Islet precursor cell (in vitro differentiated cells): Measurements from ENCODE around the gene SMYD1.

Experiments used
- DNase-seq: peaks from one replicate; pipeline ENCODE4 v3.0.0-alpha.2; 2018

The SMYD1 gene

GRCh38 chr2:88147145-88147544 lies 79.5 kb downstream of the SMYD1 start:
- no peak for DNase-seq

GRCh38 chr2:88148929-88149438 lies 81.4 kb downstream of the SMYD1 start:
- no peak for DNase-seq

- no peak for DNase-seq
These were observed 91.9 kb downstream of the SMYD1 start for GRCh38 chr2:88159481-88159880.

GRCh38 chr2:88159955-88160415 lies 92.4 kb downstream of the SMYD1 start:
- peak; percentile 78 for DNase-seq

GRCh38 chr2:88160517-88160916 lies 92.9 kb downstream of the SMYD1 start:
- no peak for DNase-seq

- DNase-seq, result no peak
These were observed 94.0 kb downstream of the SMYD1 start for GRCh38 chr2:88161446-88162244.
